ENCODE measurements around the gene PCDHGC5.
A peak's percentile ranks its signal among the peaks of the same experiment; 100 is the strongest.

The PCDHGC5 gene

GRCh38 chr5:141491323-141492167 lies 2.7 kb downstream of the PCDHGC5 start:
- DNase-seq, result no peak

- no peak for DNase-seq
Measured at GRCh38 chr5:141492168-141492885, 3.4 kb downstream of the PCDHGC5 start.

DNA sequence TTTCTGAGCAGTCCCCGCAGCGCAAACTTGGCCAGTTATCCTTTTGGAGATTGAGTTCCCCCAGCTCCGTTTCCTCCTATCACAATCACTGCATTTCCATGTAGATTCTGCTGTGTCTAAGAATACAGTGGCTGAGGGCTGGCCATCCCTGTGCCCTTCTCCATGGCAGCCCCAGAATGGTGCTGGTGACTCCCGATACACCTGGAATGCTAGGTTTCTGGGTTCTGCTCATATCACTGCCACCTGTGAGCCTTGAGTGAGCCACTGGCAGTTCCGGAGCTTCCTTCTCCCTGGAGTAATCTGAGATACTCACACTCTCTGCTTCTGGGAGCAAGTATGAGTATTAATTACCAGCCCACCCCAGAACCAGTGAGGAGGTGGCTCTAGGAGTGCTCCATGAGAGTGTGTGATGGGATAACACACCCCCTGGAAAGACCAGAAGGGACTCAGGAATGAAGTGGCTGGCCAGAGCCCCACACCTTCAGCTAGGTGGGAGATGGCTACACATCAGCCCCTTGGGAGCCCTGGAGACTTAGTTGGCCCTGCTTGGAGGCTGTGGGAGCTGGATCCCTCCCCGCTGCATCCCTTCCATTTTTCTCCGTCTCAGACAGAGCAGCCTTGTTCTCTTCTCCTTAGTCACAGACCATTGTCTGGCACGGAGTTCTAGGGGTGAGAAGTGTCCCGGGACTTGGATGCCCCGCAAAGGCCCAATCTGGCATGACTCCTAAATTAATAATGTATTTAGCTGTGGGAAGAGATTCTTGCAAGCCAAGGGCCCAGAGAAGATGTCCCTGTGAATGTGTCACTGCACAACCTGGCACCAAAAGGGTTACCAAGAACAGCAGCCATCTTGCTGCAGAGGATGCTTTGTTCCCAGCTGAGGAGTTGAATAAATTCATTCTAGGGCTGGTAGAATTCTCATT lies 4.9 kb downstream of the PCDHGC5 start:
- no peak for DNase-seq

- no peak for DNase-seq
Measured at GRCh38 chr5:141494761-141495452, 6.0 kb downstream of the PCDHGC5 start.

DNA sequence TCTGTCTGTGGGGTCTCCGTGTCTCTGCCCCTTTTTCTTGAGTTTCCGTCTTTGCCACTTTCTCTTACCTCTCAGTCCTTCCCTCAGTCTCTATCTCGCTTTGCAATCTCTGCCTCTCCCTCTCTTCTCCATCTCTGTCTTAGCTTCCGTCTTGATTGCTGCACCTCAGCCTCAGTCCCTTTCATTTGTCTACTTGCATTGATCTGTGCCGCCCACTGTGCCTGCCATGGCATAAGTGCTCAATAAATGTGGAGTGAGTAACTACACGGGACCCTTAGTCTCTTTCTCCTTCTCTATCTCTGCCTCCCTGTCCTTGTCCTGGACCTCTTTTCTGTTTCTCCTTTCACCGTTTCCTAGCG lies 6.6 kb downstream of the PCDHGC5 start:
- no peak for DNase-seq

GRCh38 chr5:141496038-141496437 lies 7.2 kb downstream of the PCDHGC5 start:
- no peak for DNase-seq

- no peak for DNase-seq
Measured at GRCh38 chr5:141501761-141502160, 12.9 kb downstream of the PCDHGC5 start.

DNA sequence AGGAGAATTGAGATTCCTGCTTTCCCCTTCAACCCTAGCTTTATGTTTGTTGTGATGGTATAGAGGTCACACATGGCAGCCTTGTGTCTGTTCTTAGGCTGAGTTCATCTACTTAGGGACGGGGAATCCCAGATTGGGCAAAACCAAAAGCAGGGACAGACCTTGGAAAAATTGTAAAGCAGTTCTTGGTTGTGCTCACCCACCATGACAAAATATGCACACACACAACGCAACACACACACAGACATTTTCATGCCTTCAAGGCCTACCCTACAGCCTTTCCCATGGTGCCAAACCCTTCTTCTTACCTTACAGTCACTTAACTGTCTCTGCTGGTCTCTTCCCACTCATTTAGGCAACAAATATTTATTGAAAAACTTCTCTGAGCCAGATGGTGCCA lies 14.8 kb downstream of the PCDHGC5 start:
- DNase-seq, result no peak

GRCh38 chr5:141504216-141504615 lies 15.3 kb downstream of the PCDHGC5 start:
- no peak for DNase-seq

- DNase-seq, result no peak
Measured at GRCh38 chr5:141506381-141507155, 17.7 kb downstream of the PCDHGC5 start.

GRCh38 chr5:141507387-141508091 lies 18.7 kb downstream of the PCDHGC5 start:
- no peak for DNase-seq

- DNase-seq, result no peak
Measured at GRCh38 chr5:141508440-141508797, 19.5 kb downstream of the PCDHGC5 start.

DNA sequence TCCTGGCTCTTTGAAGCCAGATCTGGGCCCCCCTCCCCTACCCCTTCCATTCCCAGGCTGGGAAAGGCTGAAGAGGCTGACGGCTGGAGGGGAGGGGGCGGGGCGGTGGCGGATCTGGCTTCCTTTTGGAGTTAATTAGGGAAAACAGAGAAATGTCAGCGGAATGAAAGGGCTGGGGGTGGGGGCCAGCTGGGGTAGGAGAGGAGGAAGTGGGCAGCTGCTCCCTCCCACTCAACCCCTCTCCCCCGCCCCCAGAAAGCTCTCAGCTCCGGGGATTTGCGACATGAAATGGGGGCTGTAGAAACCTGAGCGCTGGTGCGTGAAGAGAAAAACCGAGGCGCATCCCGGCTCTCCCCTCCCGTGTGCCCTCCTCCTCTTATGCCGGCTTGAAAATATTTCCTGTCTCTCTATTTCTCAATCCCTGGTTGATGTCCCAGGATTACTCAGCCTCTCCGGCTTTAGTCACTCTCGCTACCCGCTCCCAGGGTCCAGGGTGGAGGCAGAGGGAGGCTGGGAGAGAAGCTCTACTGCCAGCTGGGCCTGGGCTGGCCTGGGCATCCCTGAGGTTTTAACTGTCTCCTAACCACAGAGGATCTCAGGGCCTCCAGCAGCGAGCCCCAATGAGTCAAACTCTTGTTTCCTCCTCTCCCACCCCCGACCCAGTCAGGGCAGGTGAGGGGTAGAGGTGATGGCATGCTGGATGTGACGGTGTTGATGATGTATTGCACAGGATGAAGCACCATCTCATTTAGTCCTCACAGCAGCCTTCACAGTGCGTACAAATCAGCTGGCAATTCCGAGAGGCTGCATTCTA lies 20.1 kb downstream of the PCDHGC5 start:
- no peak for DNase-seq

- no peak for DNase-seq
Measured at GRCh38 chr5:141510160-141510559, 21.3 kb downstream of the PCDHGC5 start.

DNA sequence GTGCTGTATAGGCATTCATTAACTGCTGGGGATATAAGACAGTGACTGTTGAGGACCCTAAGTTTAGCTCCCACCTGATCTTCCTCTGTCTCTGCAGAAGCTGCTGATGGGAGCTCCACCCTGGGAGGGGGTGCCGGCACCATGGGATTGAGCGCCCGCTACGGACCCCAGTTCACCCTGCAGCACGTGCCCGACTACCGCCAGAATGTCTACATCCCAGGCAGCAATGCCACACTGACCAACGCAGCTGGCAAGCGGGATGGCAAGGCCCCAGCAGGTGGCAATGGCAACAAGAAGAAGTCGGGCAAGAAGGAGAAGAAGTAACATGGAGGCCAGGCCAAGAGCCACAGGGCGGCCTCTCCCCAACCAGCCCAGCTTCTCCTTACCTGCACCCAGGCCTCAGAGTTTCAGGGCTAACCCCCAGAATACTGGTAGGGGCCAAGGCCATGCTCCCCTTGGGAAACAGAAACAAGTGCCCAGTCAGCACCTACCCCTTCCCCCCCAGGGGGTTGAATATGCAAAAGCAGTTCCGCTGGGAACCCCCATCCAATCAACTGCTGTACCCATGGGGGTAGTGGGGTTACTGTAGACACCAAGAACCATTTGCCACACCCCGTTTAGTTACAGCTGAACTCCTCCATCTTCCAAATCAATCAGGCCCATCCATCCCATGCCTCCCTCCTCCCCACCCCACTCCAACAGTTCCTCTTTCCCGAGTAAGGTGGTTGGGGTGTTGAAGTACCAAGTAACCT lies 22.1 kb downstream of the PCDHGC5 start:
- no peak for DNase-seq

GRCh38 chr5:141511771-141512325 lies 23.0 kb downstream of the PCDHGC5 start:
- no peak for DNase-seq

- peak; percentile 64 to 79 (median 70) for DNase-seq
Measured at GRCh38 chr5:141512390-141512910, 23.6 kb downstream of the PCDHGC5 start.

DNA sequence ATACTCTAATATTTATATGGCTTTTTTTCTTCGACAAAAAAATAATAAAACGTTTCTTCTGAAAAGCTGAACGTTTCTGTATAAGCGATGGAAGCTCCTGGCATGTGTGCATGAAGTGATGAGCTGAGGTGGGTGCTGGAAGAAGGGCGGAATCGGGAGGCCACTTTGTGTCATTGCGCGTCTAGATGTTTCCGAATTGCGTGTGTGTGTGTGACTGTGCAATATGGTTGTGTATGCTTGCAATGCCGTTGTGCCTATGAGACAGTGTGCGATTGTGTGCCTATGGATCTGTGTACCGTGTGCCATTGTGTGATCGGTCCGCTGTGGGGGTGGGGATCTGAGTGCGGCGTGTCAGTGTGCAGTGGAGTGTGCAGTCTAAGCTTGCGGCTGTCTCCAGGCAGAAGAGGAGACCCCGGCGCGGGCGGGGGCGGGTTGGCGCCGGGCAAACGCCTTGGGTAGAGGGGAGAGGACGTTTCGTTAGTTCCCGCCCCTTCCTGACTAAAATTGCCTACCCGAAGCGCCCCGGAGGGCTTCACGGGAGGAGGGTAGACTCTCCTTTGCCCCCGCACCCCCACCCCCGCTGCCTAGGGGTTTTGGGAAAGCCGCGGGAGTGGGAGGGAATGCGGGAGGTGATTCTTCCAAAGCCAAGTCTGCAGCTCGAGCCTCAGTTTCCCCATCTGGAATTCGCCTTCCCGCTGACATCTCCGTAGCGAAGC lies 24.2 kb downstream of the PCDHGC5 start:
- DNase-seq, result peak in 2 of 4 experiments; percentile 6 to 18

Measured in activated naive CD4-positive, alpha-beta T cell (primary cell).